ENCODE data around the gene MAPK6. TPM values are rescaled to one million over a fixed set of nuclear protein-coding genes. Genes with fewer than 3 reads are reported as not detected.

Gene MAPK6
- polyA plus RNA-seq (2013, experiment 1 of 2), result 55.3 TPM
- polyA plus RNA-seq (2013, experiment 2 of 2), result 55.3 TPM

DNA sequence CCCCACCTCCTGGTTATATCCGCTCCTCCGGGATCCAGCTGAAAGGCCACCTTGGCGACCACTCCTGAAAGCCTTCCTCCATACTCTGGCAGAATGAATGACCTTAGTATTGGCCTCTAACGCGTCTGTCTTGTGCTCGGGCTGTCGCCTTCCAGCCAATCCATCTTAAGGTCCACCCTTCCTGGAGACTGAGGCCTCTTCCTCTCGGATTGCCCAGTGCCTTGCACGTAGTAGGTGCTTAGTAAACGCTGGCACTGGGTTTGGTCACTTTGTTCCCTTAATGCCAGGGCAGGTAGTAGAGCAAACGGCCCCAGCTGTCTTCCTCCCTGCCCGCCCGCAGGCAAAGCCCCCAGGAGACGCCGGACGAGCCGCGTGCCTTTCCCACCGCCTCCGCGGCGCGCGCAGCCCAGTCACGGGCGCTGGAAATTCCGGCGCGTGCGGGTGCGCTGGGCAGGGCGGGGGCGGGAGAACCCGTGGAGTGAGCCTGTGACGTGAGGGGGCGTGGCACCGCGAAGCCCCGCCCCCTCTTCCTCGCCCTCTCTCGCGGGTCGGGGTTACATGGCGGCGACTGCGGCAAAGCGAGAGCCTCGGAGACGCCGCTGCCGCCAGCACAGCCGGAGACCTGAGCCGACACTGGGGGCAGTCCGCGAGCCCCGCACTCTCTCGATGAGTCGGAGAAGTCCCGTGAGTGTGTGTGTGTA, at the start of gene MAPK6:
Gene MAPK6 (plus strand): TSS at position 527 of the 701 bp plus-strand sequence. CDS start 27,242 bp downstream, outside the sequence.
- H2BK5ac ChIP-seq (ENCODE audit: low read length), result peak within 1 kb of the TSS; percentile 83
- peak within 1 kb of the TSS; percentile 99 for H3K27ac ChIP-seq (replicated peaks; ENCODE audit: low read length)
- H4K8ac ChIP-seq (ENCODE audit: low read depth, low read length), result no peak within 1 kb of the TSS
- no peaks in the 10 kb centered on the region for H3K79me1 ChIP-seq (ENCODE audit: low read depth, low read length)
- no CpG with 5 or more reads among the region's 59 CpGs for WGBS, 2 donors (ENCODE audit: extremely low coverage in 2 of 2, insufficient read length in 2 of 2, insufficient replicate concordance in 1 of 2)
- peak within 1 kb of the TSS; percentile 89 for H3K23ac ChIP-seq (ENCODE audit: low read depth, low read length, poor library complexity)
- no peaks in the 10 kb centered on the region for H3K27me3 ChIP-seq (ENCODE audit: control insufficient read depth in 3 of 3, insufficient read depth in 3 of 3, low read depth in 1 of 3, low read length in 3 of 3)
- H3K18ac ChIP-seq (ENCODE audit: low read length), result peak within 1 kb of the TSS; percentile 99
- peak within 1 kb of the TSS; percentile 6 for H3K4ac ChIP-seq (ENCODE audit: low read length)
- H3K14ac ChIP-seq (ENCODE audit: low read length), result no peak within 1 kb of the TSS
- peak within 1 kb of the TSS; percentile 89 for H2AFZ ChIP-seq (ENCODE audit: low read length)
- H2BK12ac ChIP-seq (ENCODE audit: low read length), result no peak within 1 kb of the TSS
- peak; percentile 94 for DNase-seq (ENCODE audit: low spot score)
- peak within 1 kb of the TSS; percentile 58 to 97 for H3K4me3 ChIP-seq (ENCODE audit: low read length in 2 of 2)
- peaks cover 0 to under 1% of the 10 kb centered on the region in 2 donors for H3K36me3 ChIP-seq (replicated peaks in 1 of 2; ENCODE audit: control insufficient read depth in 2 of 2, insufficient read depth in 2 of 2, low read length in 2 of 2)
- H3K4me1 ChIP-seq (ENCODE audit: control insufficient read depth in 2 of 2, insufficient read depth in 1 of 2, low read depth in 1 of 2, low read length in 2 of 2), result peaks cover 3 to 13% of the 10 kb centered on the region in 2 donors
- peak within 1 kb of the TSS; percentile 68 for H2BK120ac ChIP-seq (ENCODE audit: low read depth, low read length)
- no peaks in the 10 kb centered on the region for H3K9me3 ChIP-seq (replicated peaks in 1 of 2; ENCODE audit: control insufficient read depth in 2 of 2, insufficient read depth in 1 of 2, low read depth in 1 of 2, low read length in 2 of 2)
- H2BK15ac ChIP-seq (ENCODE audit: low read length), result peak within 1 kb of the TSS; percentile 60
- H2AK5ac ChIP-seq (ENCODE audit: low read depth, low read length), result peak within 1 kb of the TSS; percentile 72
- peak within 1 kb of the TSS; percentile 59 for H3K4me2 ChIP-seq (ENCODE audit: insufficient read depth, low read length, poor library complexity, severe bottlenecking)
- peak within 1 kb of the TSS; percentile 97 for H3K9ac ChIP-seq (ENCODE audit: low read depth, low read length, poor library complexity)
- no peak within 1 kb of the TSS for H4K91ac ChIP-seq (ENCODE audit: low read depth, low read length, poor library complexity)

DNA sequence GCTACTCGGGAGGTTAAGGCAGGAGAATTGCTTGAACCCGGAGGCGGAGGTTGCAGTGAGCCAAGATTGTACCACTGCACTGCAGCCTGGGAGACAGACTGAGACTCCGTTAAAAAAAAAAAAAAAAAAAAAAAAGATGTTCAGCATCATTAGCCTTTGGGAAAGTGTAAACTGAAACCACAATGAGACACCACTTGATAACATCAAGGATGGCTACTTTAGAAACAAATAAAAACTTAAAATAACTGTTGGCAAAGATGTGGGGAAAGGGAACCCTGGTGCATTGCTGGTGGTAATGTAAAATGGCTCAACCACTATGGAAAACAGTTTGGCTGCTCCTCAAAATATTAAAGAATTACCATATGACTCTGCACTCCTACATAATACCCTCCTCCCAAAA, 49.3 kb upstream of the MAPK6 start:
- Histone ChIP-seq H2BK15ac (ENCODE audit: low read length) (no peak overlapping the region), H3K14ac (ENCODE audit: low read length) (no peak overlapping the region), H3K27ac (replicated peaks; ENCODE audit: low read length) (no peak overlapping the region), H3K79me1 (ENCODE audit: low read depth, low read length) (peaks cover 7% of the 10 kb centered on the region), H3K18ac (ENCODE audit: low read length) (no peak overlapping the region), H2AFZ (ENCODE audit: low read length) (no peak overlapping the region), H2BK5ac (ENCODE audit: low read length) (no peak overlapping the region), H4K91ac (ENCODE audit: low read depth, low read length, poor library complexity) (no peak overlapping the region), H3K4me1 (ENCODE audit: control insufficient read depth in 2 of 2, insufficient read depth in 1 of 2, low read depth in 1 of 2, low read length in 2 of 2) (no peaks in the 10 kb centered on the region), H2AK5ac (ENCODE audit: low read depth, low read length) (no peak overlapping the region), H4K8ac (ENCODE audit: low read depth, low read length) (no peak overlapping the region), H2BK12ac (ENCODE audit: low read length) (no peak overlapping the region), H2BK120ac (ENCODE audit: low read depth, low read length) (no peak overlapping the region), H3K4ac (ENCODE audit: low read length) (no peak overlapping the region), H3K27me3 (ENCODE audit: control insufficient read depth in 3 of 3, insufficient read depth in 3 of 3, low read depth in 1 of 3, low read length in 3 of 3) (no peaks in the 10 kb centered on the region), H3K9ac (ENCODE audit: low read depth, low read length, poor library complexity) (no peak overlapping the region), H3K4me2 (ENCODE audit: insufficient read depth, low read length, poor library complexity, severe bottlenecking) (no peak overlapping the region), H3K9me3 (replicated peaks in 1 of 2; ENCODE audit: control insufficient read depth in 2 of 2, insufficient read depth in 1 of 2, low read depth in 1 of 2, low read length in 2 of 2) (peaks cover 0 to 10% of the 10 kb centered on the region in 2 donors), H3K36me3 (replicated peaks in 1 of 2; ENCODE audit: control insufficient read depth in 2 of 2, insufficient read depth in 2 of 2, low read length in 2 of 2) (peaks cover 5 to 32% of the 10 kb centered on the region in 2 donors), H3K23ac (ENCODE audit: low read depth, low read length, poor library complexity) (no peak overlapping the region), H3K4me3 (ENCODE audit: low read length in 2 of 2) (no peak overlapping the region)
- no CpG with 5 or more reads among the region's 4 CpGs for WGBS, 2 donors (ENCODE audit: extremely low coverage in 2 of 2, insufficient read length in 2 of 2, insufficient replicate concordance in 1 of 2)
- no peak for DNase-seq (ENCODE audit: low spot score)

DNA sequence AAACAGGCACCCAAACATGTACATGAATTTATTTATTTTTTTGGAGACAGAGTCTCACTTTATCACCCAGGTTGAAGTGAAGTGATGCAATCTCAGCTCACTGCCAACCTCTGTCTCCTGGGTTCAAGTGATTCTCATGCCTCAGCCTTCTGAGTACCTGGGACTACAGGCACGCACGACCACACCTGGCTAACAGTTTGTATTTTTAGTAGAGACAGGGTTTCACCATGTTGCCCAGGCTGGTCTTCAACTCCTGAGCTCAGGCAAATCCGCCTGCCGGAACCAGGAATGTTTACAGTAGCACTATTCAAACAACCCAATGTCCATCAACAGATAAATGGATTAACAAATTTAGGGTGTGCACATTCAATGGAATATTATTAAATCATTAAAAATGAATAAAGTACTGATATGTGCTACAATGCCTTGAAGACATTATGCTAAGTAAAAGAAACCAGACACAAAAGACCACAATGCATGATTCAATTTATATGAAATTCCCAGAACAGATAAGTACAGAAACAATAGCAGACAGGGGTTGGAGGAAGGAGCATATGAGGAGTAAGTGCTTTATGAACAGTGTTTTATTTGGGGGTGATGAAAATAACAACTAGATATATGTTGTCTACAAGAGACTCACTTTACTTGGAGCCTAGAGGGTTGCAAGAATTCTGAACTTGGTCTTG, 48.7 kb upstream of the MAPK6 start:
- no peak overlapping the region for H3K9ac ChIP-seq (ENCODE audit: low read depth, low read length, poor library complexity)
- WGBS, 2 donors (ENCODE audit: extremely low coverage in 2 of 2, insufficient read length in 2 of 2, insufficient replicate concordance in 1 of 2), result no CpG with 5 or more reads among the region's 4 CpGs
- H2BK5ac ChIP-seq (ENCODE audit: low read length), result no peak overlapping the region
- H3K27ac ChIP-seq (replicated peaks; ENCODE audit: low read length), result no peak overlapping the region
- peaks cover 0 to 10% of the 10 kb centered on the region in 2 donors for H3K9me3 ChIP-seq (replicated peaks in 1 of 2; ENCODE audit: control insufficient read depth in 2 of 2, insufficient read depth in 1 of 2, low read depth in 1 of 2, low read length in 2 of 2)
- no peak overlapping the region for H3K14ac ChIP-seq (ENCODE audit: low read length)
- no peak overlapping the region for H2BK15ac ChIP-seq (ENCODE audit: low read length)
- H3K4me1 ChIP-seq (ENCODE audit: control insufficient read depth in 2 of 2, insufficient read depth in 1 of 2, low read depth in 1 of 2, low read length in 2 of 2), result no peaks in the 10 kb centered on the region
- H4K91ac ChIP-seq (ENCODE audit: low read depth, low read length, poor library complexity), result no peak overlapping the region
- peaks cover 7% of the 10 kb centered on the region for H3K79me1 ChIP-seq (ENCODE audit: low read depth, low read length)
- H3K27me3 ChIP-seq (ENCODE audit: control insufficient read depth in 3 of 3, insufficient read depth in 3 of 3, low read depth in 1 of 3, low read length in 3 of 3), result no peaks in the 10 kb centered on the region
- peaks cover 3 to 26% of the 10 kb centered on the region in 2 donors for H3K36me3 ChIP-seq (replicated peaks in 1 of 2; ENCODE audit: control insufficient read depth in 2 of 2, insufficient read depth in 2 of 2, low read length in 2 of 2)
- H3K18ac ChIP-seq (ENCODE audit: low read length), result no peak overlapping the region
- no peak overlapping the region for H2AFZ ChIP-seq (ENCODE audit: low read length)
- no peak overlapping the region for H2AK5ac ChIP-seq (ENCODE audit: low read depth, low read length)
- H2BK12ac ChIP-seq (ENCODE audit: low read length), result no peak overlapping the region
- DNase-seq (ENCODE audit: low spot score), result no peak
- no peak overlapping the region for H3K23ac ChIP-seq (ENCODE audit: low read depth, low read length, poor library complexity)
- peak overlapping the region in 1 of 2 donors; percentile 70 for H3K4me3 ChIP-seq (ENCODE audit: low read length in 2 of 2)
- no peak overlapping the region for H2BK120ac ChIP-seq (ENCODE audit: low read depth, low read length)
- no peak overlapping the region for H4K8ac ChIP-seq (ENCODE audit: low read depth, low read length)
- H3K4me2 ChIP-seq (ENCODE audit: insufficient read depth, low read length, poor library complexity, severe bottlenecking), result peak overlapping the region; percentile 51
- no peak overlapping the region for H3K4ac ChIP-seq (ENCODE audit: low read length)

DNA sequence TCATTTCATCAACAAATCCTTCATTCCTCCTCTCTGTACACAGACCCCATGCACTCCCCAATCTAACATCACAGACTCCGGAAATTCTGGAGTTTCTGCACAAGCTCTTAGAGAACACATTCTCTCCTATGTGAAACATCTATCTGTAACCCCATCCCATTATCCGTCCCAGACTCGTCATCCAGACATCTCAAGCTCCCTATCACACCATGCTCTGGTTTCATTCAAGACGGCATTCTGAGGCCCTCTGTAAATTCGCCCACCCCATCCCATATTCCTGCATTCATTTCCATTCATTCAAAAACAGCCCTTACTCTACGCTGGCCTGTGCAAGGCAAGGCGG, 48.0 kb upstream of the MAPK6 start:
- Histone ChIP-seq H3K9ac (ENCODE audit: low read depth, low read length, poor library complexity) (peak overlapping the region; percentile 98), H3K18ac (ENCODE audit: low read length) (peak overlapping the region; percentile 96), H3K4me3 (ENCODE audit: low read length in 2 of 2) (peak overlapping the region; percentile 70 to 95), H3K4me1 (ENCODE audit: control insufficient read depth in 2 of 2, insufficient read depth in 1 of 2, low read depth in 1 of 2, low read length in 2 of 2) (no peaks in the 10 kb centered on the region), H2BK15ac (ENCODE audit: low read length) (peak overlapping the region; percentile 11), H3K23ac (ENCODE audit: low read depth, low read length, poor library complexity) (peak overlapping the region; percentile 94), H2BK12ac (ENCODE audit: low read length) (no peak overlapping the region), H4K8ac (ENCODE audit: low read depth, low read length) (peak overlapping the region; percentile 83), H3K4ac (ENCODE audit: low read length) (no peak overlapping the region), H3K4me2 (ENCODE audit: insufficient read depth, low read length, poor library complexity, severe bottlenecking) (peak overlapping the region; percentile 55), H2BK120ac (ENCODE audit: low read depth, low read length) (no peak overlapping the region), H2AFZ (ENCODE audit: low read length) (peak overlapping the region; percentile 92), H3K79me1 (ENCODE audit: low read depth, low read length) (peaks cover 5% of the 10 kb centered on the region), H3K27ac (replicated peaks; ENCODE audit: low read length) (no peak overlapping the region), H3K36me3 (replicated peaks in 1 of 2; ENCODE audit: control insufficient read depth in 2 of 2, insufficient read depth in 2 of 2, low read length in 2 of 2) (peaks cover 0 to 19% of the 10 kb centered on the region in 2 donors), H2AK5ac (ENCODE audit: low read depth, low read length) (no peak overlapping the region), H3K9me3 (replicated peaks in 1 of 2; ENCODE audit: control insufficient read depth in 2 of 2, insufficient read depth in 1 of 2, low read depth in 1 of 2, low read length in 2 of 2) (peaks cover 0 to 10% of the 10 kb centered on the region in 2 donors), H3K27me3 (ENCODE audit: control insufficient read depth in 3 of 3, insufficient read depth in 3 of 3, low read depth in 1 of 3, low read length in 3 of 3) (no peaks in the 10 kb centered on the region), H4K91ac (ENCODE audit: low read depth, low read length, poor library complexity) (no peak overlapping the region), H2BK5ac (ENCODE audit: low read length) (peak overlapping the region; percentile 59), H3K14ac (ENCODE audit: low read length) (peak overlapping the region; percentile 72)
- no CpG with 5 or more reads among the region's 7 CpGs for WGBS, 2 donors (ENCODE audit: extremely low coverage in 2 of 2, insufficient read length in 2 of 2, insufficient replicate concordance in 1 of 2)
- DNase-seq (ENCODE audit: low spot score), result no peak

Data from neuronal stem cell (in vitro differentiated cells).